ENCODE measurements around the gene GFOD1. TPM values are rescaled to one million over a fixed set of nuclear protein-coding genes. Genes with fewer than 3 reads are reported as not detected.

GFOD1 gene
- total RNA-seq, 1 experiment from 2014 or later = 0.62 TPM

GRCh38 chr6:13415283-13415682, 72.1 kb downstream of the GFOD1 start:
- intact Hi-C loops (cut with micrococcal nuclease; ENCODE audit: unreplicated experiment) = no loop called here
- no peaks in the 10 kb centered on the region for H3K36me3 ChIP-seq (ENCODE audit: control insufficient read depth, insufficient read depth, low read length)
- ChIA-PET POLR2A (no interaction called here), CTCF (no interaction called here)
- no peaks in the 10 kb centered on the region for H3K9me3 ChIP-seq (ENCODE audit: control insufficient read depth, insufficient read depth, low read depth, low read length)
- TF ChIP-seq POLR2AphosphoS5 (IDR thresholded peaks at IDR 0.05; ENCODE audit: low read depth, low read length) (no peak), TCF7L2 (IDR thresholded peaks at IDR 0.05; ENCODE audit: low read depth, low read length) (no peak), SIN3A (IDR thresholded peaks at IDR 0.05; ENCODE audit: borderline replicate concordance, insufficient read depth, low read depth, low read length) (no peak), REST (IDR thresholded peaks at IDR 0.05; ENCODE audit: insufficient read depth in 1 of 2, low read depth in 2 of 2, low read length in 1 of 2) (no peak), CTCF (IDR thresholded peaks at IDR 0.05) (no peak)
- no peaks in the 10 kb centered on the region for H3K4me1 ChIP-seq (ENCODE audit: control insufficient read depth, insufficient read depth, low read length)
- H3K27me3 ChIP-seq (ENCODE audit: control insufficient read depth, insufficient read depth, low read length) = peaks cover 4% of the 10 kb centered on the region; the same call in 1 of the 2 replicates
- H3K4me3 ChIP-seq (ENCODE audit: low read depth in 2 of 2, low read length in 2 of 2) = no peak overlapping the region
- no peak for ATAC-seq
- no peak for DNase-seq (ENCODE audit: low read depth, low spot score)
- no TSS peak for BruUV-seq (replicated peaks)
- in situ Hi-C loops (cut with HindIII; ENCODE audit: low pct_unique_long_range_greater_than_20kb, low sequenced_read_pairs) = no loop called here
- H3K27ac ChIP-seq (ENCODE audit: low read length) = no peak overlapping the region

- in situ Hi-C loops (cut with HindIII; ENCODE audit: low pct_unique_long_range_greater_than_20kb, low sequenced_read_pairs) (no loop called here), intact Hi-C loops (cut with micrococcal nuclease; ENCODE audit: unreplicated experiment) (no loop called here)
- DNase-seq (ENCODE audit: low read depth, low spot score) (no peak), ATAC-seq (peak; percentile 38; the same call in 1 of the 2 replicates)
- Histone ChIP-seq H3K4me3 (ENCODE audit: low read depth in 2 of 2, low read length in 2 of 2) (no peak overlapping the region), H3K4me1 (ENCODE audit: control insufficient read depth, insufficient read depth, low read length) (no peaks in the 10 kb centered on the region), H3K36me3 (ENCODE audit: control insufficient read depth, insufficient read depth, low read length) (no peaks in the 10 kb centered on the region), H3K9me3 (ENCODE audit: control insufficient read depth, insufficient read depth, low read depth, low read length) (no peaks in the 10 kb centered on the region), H3K27me3 (ENCODE audit: control insufficient read depth, insufficient read depth, low read length) (peaks cover 4% of the 10 kb centered on the region; the same call in 1 of the 2 replicates), H3K27ac (ENCODE audit: low read length) (no peak overlapping the region)
- ChIA-PET POLR2A (interaction anchor here (0.6 kb wide), 1 partner anchor 11 kb away, joined by 3 read pairs; no protein-coding TSS in a partner anchor), CTCF (no interaction called here)
- no TSS peak for BruUV-seq (replicated peaks)
- TF ChIP-seq REST (IDR thresholded peaks at IDR 0.05; ENCODE audit: insufficient read depth in 1 of 2, low read depth in 2 of 2, low read length in 1 of 2) (no peak), TCF7L2 (IDR thresholded peaks at IDR 0.05; ENCODE audit: low read depth, low read length) (no peak), SIN3A (IDR thresholded peaks at IDR 0.05; ENCODE audit: borderline replicate concordance, insufficient read depth, low read depth, low read length) (no peak), POLR2AphosphoS5 (IDR thresholded peaks at IDR 0.05; ENCODE audit: low read depth, low read length) (no peak), CTCF (IDR thresholded peaks at IDR 0.05) (no peak)
Measured at GRCh38 chr6:13413900-13414555, 73.4 kb downstream of the GFOD1 start.

Data from Panc1 (cell line).